OCI-LY3 (cell line): ENCODE measurements around the gene F8.

Experiments used
- H2AFZ ChIP-seq: fragments of 200-600, 300-600 bp; shearing (Covaris generic); 2 replicates; pipeline ENCODE4 v1.6.0; 2014; ENCODE audit warnings: antibody characterized with exemption, low read depth, low read length
- H3K27ac ChIP-seq: fragments of 200-600, 300-600 bp; sonication (generic); 2 replicates; pipeline ENCODE4 v1.5.1; 2014; ENCODE audit warnings: mild to moderate bottlenecking, low read length, moderate library complexity, mixed read lengths
- H3K27me3 ChIP-seq: fragments of 200-600, 300-600 bp; sonication (generic); 2 replicates; pipeline ENCODE4 v1.6.1; 2014; ENCODE audit warnings: low read depth, low read length, mixed read lengths
- H3K36me3 ChIP-seq: fragments of 200-600, 300-600 bp; sonication (generic); replicated peaks from 2 replicates; pipeline ENCODE3; 2014; ENCODE audit warnings: low read depth, low read length, mixed read lengths
- H3K4me1 ChIP-seq: fragments of 300-600, 200-600 bp; sonication (generic); 2 replicates; pipeline ENCODE4 v1.6.1; 2014; ENCODE audit warnings: low read length, mixed read lengths
- H3K4me2 ChIP-seq: fragments of 200-600, 300-600 bp; sonication (generic); 2 replicates; pipeline ENCODE4 v1.6.1; 2014; ENCODE audit warnings: low read length, mixed read lengths
- H3K4me3 ChIP-seq: fragments of 300-600, 200-600 bp; sonication (generic); 2 replicates; pipeline ENCODE4 v1.5.1; 2014; ENCODE audit warnings: antibody characterized with exemption, mild to moderate bottlenecking, low read length, moderate library complexity
- H3K79me2 ChIP-seq: fragments of 300-600, 200-600 bp; shearing (Covaris generic); 2 replicates; pipeline ENCODE4 v1.6.1; 2014; ENCODE audit warnings: mild to moderate bottlenecking, low read length, mixed read lengths
- H3K9ac ChIP-seq: fragments of 300-600, 200-600 bp; shearing (Covaris generic); 2 replicates; pipeline ENCODE4 v1.6.0; 2014; ENCODE audit warnings: mild to moderate bottlenecking, low read length, moderate library complexity
- H3K9me3 ChIP-seq: fragments of 200-600, 300-600 bp; shearing (Covaris generic); 2 replicates; pipeline ENCODE4 v1.6.1; 2014; ENCODE audit warnings: low read length, mixed read lengths; ENCODE audit not compliant: insufficient read depth
- H4K20me1 ChIP-seq: fragments of 200-600, 300-600 bp; sonication (generic); 2 replicates; pipeline ENCODE4 v1.6.1; 2016; ENCODE audit warnings: low read length, mixed read lengths; ENCODE audit not compliant: insufficient read depth
- EZH2phosphoT487 ChIP-seq: fragments of 200-600 bp; shearing (Covaris generic); IDR thresholded peaks from 2 replicates; pipeline ENCODE4 v1.6.1; 2018; ENCODE audit warnings: antibody characterized with exemption, mixed run types, low read depth
- TF ChIP-seq, protein P1 (sequence below): fragments of 200-600, 300-600 bp; sonication (generic); IDR thresholded peaks from 2 replicates; pipeline ENCODE4 v1.5.1; 2014; ENCODE audit warnings: antibody characterized with exemption, low read length, low read depth

Gene F8

DNA sequence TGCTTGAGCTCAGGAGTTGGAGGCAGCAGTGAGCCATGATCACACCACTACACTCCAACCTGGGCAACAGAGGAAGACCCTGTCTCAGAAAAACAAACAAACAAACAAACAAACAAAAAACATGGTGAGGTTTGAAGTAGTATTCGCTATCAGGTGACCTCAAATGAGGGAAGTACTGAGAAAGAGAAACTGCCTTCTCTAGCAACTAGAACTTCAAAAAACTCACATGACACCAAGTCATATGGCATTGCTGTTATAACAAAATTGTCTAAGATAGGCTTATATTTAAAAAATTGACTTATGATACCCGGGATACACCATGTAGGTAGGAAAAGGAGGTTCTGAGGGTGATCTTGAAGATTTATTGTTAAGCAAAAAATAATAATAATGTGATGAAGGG is 227.5 kb downstream of the F8 start:
- Histone ChIP-seq H3K27ac (no peak overlapping the region), H3K9me3 (no peaks in the 10 kb centered on the region), H3K9ac (no peak overlapping the region), H3K4me1 (peaks cover 13% of the 10 kb centered on the region), H3K79me2 (no peaks in the 10 kb centered on the region), H3K4me2 (no peak overlapping the region), H2AFZ (no peak overlapping the region), H4K20me1 (no peaks in the 10 kb centered on the region), H3K36me3 (no peaks in the 10 kb centered on the region), H3K4me3 (no peak overlapping the region), H3K27me3 (no peaks in the 10 kb centered on the region)
- TF ChIP-seq, protein P1, sequence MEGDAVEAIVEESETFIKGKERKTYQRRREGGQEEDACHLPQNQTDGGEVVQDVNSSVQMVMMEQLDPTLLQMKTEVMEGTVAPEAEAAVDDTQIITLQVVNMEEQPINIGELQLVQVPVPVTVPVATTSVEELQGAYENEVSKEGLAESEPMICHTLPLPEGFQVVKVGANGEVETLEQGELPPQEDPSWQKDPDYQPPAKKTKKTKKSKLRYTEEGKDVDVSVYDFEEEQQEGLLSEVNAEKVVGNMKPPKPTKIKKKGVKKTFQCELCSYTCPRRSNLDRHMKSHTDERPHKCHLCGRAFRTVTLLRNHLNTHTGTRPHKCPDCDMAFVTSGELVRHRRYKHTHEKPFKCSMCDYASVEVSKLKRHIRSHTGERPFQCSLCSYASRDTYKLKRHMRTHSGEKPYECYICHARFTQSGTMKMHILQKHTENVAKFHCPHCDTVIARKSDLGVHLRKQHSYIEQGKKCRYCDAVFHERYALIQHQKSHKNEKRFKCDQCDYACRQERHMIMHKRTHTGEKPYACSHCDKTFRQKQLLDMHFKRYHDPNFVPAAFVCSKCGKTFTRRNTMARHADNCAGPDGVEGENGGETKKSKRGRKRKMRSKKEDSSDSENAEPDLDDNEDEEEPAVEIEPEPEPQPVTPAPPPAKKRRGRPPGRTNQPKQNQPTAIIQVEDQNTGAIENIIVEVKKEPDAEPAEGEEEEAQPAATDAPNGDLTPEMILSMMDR: no peak
- no peak for TF ChIP-seq EZH2phosphoT487

DNA sequence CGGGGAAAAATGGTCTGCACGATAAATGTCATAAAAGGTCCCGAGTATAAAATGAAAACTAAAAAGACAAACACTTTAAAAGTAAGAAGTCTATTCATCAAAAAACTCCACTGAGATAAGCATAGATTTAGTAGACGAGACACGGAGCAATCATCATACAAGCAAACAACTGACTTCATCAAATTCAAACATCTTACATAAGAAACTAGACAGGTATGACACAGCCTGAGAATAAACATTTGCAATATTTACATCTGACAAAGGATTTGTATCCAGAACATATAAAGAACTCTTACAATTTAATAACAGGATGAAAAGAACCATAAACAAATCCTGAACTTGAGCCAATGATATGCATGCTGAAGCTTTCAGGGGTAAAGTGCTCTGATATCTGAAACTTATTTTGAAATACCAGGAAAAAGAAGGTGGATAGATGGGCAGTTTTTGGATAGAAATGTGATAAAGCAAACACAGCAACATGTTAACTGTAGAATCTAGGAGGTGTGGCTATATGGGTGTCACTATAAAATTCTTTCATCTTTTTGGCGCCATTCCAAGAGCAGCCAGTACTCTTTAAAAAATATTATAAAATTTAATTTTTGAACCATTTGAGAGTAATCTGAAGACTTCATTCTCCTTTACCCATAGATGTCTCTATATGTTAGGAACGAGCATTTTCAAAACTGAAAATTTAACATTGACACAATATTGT is 229.3 kb downstream of the F8 start:
- no peaks in the 10 kb centered on the region for H3K36me3 ChIP-seq
- no peaks in the 10 kb centered on the region for H3K27me3 ChIP-seq
- no peak overlapping the region for H3K4me3 ChIP-seq
- H3K79me2 ChIP-seq: no peaks in the 10 kb centered on the region
- no peak overlapping the region for H3K27ac ChIP-seq
- H3K4me1 ChIP-seq: peaks cover 13% of the 10 kb centered on the region
- no peak overlapping the region for H3K4me2 ChIP-seq
- no peak overlapping the region for H3K9ac ChIP-seq
- no peaks in the 10 kb centered on the region for H3K9me3 ChIP-seq
- H4K20me1 ChIP-seq: no peaks in the 10 kb centered on the region
- no peak for TF ChIP-seq EZH2phosphoT487
- TF ChIP-seq, protein P1: no peak
- H2AFZ ChIP-seq: no peak overlapping the region

DNA sequence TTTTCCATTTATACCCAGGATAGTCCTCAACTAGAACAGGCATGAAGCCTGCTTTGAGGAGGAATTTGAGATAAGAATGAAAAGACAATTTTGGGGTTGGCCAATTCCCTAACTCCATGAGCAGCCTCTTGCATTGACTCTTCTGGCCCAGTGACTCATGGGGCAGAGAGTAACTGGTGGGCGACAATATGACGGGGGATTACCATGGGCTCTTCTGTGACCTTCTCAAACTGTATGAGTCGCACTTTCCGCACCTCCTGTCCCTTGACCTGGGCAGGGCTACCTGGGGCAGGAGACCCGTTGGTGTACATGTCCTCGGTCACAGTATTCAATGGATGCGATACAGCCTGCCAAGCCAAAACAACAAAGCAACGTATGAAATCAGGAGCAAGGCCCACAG is 230.6 kb downstream of the F8 start:
- Histone ChIP-seq H3K36me3 (no peaks in the 10 kb centered on the region), H3K4me1 (peaks cover 5% of the 10 kb centered on the region), H4K20me1 (no peaks in the 10 kb centered on the region), H3K27me3 (no peaks in the 10 kb centered on the region), H3K9me3 (no peaks in the 10 kb centered on the region), H3K27ac (no peak overlapping the region), H3K4me2 (no peak overlapping the region), H3K79me2 (no peaks in the 10 kb centered on the region), H2AFZ (no peak overlapping the region), H3K9ac (no peak overlapping the region), H3K4me3 (no peak overlapping the region)
- TF ChIP-seq EZH2phosphoT487: no peak
- TF ChIP-seq, protein P1: no peak

DNA sequence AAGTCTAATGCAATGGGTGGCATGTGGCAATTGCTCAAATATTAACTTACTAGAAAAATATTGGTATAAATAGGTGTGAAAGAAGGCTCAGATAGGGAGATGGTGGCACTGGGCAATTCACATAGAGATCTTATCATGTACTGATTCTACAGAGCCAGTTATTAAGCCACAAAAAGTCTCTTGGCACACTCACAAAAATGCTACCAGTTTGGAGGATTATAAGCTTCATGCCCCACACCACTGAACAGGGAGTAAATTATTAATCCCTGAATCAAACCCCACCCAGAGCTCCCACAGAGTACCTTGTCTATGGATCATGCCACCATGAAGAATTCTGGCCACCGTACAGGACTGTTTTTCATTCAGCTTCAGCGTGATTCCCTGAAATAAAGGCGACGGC is 231.1 kb downstream of the F8 start:
- Histone ChIP-seq H3K4me3 (no peak overlapping the region), H3K36me3 (no peaks in the 10 kb centered on the region), H3K9ac (no peak overlapping the region), H4K20me1 (no peaks in the 10 kb centered on the region), H3K9me3 (no peaks in the 10 kb centered on the region), H3K4me2 (no peak overlapping the region), H3K27me3 (no peaks in the 10 kb centered on the region), H3K4me1 (peaks cover under 1% of the 10 kb centered on the region; the same call in 1 of the 2 replicates), H3K79me2 (no peaks in the 10 kb centered on the region), H2AFZ (no peak overlapping the region), H3K27ac (no peak overlapping the region)
- no peak for TF ChIP-seq EZH2phosphoT487
- TF ChIP-seq, protein P1: no peak
